Measurements from ENCODE around the gene MMS19.
"Not testable (repeated sequence)": the region's sequence is repeated elsewhere in the genome, so short reads cannot be mapped to it uniquely, and the experiment has no call there.

MMS19 gene

DNA sequence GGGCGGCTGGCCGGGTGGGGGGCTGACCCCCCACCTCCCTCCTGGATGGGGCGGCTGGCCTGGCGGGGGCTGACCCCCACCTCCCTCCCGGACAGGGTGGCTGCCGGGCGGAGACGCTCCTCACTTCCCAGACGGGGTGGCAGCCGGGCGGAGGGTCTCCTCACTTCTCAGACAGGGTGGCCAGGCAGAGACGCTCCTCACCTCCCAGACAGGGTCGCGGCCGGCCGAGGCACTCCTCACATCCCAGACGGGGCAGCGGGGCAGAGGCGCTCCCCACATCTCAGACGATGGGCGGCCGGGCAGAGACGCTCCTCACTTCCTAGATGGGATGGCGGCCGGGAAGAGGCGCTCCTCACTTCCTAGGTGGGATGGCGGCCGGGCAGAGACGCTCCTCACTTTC lies 30.7 kb upstream of the MMS19 start:
- DNase-seq, result not testable (repeated sequence)

GRCh38 chr10:97525683-97526110 lies 27.5 kb upstream of the MMS19 start:
- DNase-seq, result no peak

DNA sequence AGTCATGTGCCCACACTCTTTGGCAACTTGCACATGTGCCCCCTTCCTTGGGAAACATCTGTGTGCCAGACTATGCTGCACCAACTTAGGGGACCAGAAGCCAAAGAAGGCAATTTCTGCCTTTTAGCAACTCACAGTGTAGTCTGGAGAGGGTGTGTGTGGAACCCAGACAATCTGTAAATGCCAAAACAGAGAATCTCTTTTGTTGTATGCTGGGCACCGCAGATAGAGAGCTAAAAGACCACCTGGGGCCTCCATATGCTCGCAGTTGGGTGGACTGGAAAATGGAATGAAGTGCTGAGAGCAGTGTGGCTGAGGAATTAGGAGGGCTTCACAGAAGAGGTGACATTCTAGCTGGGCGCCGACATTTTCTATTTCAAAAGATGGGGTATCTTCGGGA lies 26.9 kb upstream of the MMS19 start:
- DNase-seq, result peak in 2 of 4 experiments; percentile 32 to 34

DNA sequence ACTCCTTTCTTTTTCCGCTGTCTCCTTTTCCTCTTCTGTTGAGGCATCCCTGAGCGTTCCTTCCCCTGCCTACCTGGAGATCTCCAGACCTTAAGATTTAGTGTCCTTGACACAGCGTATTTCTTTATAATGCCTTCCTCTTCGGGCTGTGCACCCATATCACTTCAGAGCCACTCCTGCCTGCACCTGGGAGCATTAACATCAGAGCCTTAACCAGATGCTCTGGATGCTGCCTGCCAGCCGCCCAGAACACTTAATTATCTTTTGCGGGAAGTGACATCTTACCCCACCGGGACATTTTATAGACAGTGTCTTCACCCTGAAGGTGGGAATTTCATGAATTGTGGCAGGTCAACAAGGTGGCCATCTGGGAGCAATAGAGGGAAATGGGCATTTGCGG lies 24.7 kb upstream of the MMS19 start:
- DNase-seq, result no peak

- no peak for DNase-seq
Observed at GRCh38 chr10:97522071-97522470, 23.8 kb upstream of the MMS19 start.

DNA sequence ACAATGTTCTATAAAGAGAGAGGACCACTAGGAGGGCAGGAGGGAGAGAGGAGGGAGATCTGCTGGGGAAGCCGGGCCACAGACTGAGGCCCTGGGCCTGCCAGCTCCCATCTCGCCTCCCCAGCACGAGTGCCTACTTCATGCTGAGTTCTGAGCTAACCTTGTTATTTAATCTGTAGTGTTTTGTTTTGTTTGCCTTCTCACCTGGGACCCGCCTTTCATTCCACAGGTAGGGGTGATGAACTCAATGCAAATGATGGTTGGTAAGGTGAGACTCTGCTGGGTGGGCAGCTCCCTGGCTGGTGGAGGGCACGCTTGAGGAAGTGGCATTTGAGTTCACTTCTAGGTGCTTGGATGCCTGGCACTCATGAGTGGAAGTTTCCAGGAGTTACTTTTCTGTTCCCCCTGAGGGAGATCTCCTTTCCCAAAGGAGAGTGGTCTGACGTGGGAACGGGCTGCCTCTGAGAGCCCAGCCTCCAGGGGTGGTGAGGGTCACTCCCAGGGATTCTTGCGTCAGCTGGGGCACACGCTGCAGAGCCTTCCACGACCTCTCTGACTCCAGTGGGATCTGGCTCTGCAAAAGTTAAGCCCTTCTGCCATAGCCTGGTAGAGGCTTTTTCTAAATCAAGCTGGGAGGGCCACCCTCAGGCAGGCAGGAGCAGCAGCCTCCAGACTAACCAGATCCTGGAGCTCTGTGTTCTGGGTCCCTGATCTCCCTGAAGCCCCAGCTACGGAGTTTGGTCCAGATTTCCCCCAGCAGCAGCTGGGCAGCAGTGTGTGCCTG lies 22.9 kb upstream of the MMS19 start:
- DNase-seq, result no peak

- no peak for DNase-seq
Observed at GRCh38 chr10:97520520-97520919, 22.3 kb upstream of the MMS19 start.

DNA sequence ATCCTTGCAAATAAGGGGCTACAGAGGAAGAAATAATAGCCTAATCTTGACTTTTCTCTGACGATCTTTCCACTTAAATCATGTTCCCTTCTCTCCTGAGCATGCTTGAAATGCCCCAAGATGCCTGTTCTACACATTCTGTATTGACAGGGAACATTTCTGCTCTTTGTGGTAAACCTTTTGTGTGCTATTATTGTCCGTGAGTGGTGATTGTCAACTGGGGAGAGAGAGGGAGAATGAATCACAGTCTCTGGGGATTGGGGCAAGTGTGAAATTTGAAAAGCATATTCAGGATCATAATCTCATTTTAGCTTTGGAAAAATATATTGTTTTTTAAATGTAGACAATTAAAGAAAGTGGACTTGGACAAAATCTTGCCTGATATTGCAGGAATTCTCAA lies 21.1 kb upstream of the MMS19 start:
- DNase-seq, result no peak

- no peak for DNase-seq
Observed at GRCh38 chr10:97518301-97519043, 20.2 kb upstream of the MMS19 start.

DNA sequence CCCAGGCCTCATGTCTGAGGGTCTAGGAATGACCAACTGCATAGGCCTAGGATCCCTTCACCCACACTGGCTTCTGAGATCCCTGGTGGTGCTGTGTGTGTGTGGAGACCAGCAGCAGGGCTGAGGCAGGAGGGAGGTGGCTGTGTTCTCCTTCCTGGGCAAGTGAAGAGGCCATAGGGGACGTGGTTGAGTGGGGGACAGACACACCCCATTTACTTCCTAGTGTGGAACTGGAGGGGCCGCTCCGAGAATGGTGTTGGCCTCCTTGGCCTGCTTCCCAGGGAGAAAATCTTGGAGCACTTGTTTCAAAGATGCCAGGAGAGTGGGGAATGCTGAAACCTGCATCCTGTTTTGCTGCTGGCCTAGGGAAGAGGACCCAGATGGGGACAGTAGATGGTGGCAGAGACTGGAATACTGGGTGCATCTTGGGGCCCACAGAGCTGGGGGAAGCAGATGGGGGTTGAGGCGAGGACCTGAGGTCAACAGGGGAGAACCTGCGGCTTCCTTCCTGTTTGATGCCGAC lies 19.6 kb upstream of the MMS19 start:
- DNase-seq, result no peak

- DNase-seq, result no peak
Observed at GRCh38 chr10:97517096-97517750, 19.0 kb upstream of the MMS19 start.

DNA sequence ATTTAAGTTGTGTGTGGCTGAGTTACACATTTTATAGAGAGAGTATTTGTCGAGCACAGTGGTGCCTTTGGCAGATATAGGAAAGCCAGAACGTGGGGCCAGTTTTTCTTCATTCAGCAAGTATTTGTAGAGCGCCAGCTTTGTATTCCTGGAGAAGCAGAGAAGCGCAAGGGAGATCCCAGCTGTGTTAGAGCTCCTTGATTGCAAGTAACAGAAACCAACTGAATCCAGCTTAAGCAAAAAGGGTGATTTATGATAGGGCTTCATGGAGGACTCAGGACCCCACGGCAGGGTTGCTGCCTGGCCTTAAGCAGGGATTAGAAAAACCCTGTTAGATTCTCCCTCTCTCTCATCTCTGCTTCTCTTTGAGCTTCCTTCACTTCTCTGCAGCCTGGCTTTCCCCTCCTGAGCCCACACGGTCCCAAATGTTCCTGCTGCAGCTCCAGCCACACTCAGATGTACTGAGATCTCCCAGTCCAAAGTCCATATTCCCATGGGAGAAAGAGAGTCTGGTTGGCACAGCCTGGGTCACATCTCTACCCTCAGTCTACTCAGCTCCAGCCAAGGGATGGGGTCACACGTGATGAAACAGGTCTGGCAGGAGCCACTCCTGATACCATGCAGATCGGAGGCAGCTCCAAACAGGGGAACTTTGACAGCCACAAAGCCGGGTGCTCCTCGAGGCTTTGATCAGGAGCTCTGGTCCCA lies 17.2 kb upstream of the MMS19 start:
- no peak for DNase-seq

DNA sequence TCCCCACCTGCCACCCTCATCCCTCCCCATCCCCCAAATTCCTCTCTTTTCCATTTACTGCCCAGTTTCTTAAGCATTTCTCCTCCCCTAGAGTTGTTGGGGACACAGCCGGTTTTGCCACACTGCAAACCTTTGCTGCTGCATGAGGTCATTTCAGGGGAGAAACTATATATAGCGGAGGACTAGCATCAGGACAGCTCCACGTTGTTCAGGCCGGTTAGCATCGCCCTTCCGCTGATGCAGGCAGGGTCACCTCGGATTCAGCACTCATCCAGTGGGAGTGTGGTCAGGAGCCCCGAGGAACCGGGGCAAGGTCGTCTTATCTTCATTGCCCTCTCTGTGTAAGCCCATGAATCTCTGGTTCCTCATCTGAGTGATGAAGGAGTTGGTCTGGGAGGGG lies 16.1 kb upstream of the MMS19 start:
- DNase-seq, result no peak

- DNase-seq, result no peak
Observed at GRCh38 chr10:97512993-97513392, 14.8 kb upstream of the MMS19 start.

- no peak for DNase-seq
Observed at GRCh38 chr10:97511711-97512440, 13.7 kb upstream of the MMS19 start.

GRCh38 chr10:97510686-97511085 lies 12.5 kb upstream of the MMS19 start:
- DNase-seq, result no peak

- DNase-seq, result peak; percentile 87 to 96 (median 89)
Observed at GRCh38 chr10:97509120-97509680, 11.0 kb upstream of the MMS19 start.

GRCh38 chr10:97508342-97508741 lies 10.1 kb upstream of the MMS19 start:
- no peak for DNase-seq

DNA sequence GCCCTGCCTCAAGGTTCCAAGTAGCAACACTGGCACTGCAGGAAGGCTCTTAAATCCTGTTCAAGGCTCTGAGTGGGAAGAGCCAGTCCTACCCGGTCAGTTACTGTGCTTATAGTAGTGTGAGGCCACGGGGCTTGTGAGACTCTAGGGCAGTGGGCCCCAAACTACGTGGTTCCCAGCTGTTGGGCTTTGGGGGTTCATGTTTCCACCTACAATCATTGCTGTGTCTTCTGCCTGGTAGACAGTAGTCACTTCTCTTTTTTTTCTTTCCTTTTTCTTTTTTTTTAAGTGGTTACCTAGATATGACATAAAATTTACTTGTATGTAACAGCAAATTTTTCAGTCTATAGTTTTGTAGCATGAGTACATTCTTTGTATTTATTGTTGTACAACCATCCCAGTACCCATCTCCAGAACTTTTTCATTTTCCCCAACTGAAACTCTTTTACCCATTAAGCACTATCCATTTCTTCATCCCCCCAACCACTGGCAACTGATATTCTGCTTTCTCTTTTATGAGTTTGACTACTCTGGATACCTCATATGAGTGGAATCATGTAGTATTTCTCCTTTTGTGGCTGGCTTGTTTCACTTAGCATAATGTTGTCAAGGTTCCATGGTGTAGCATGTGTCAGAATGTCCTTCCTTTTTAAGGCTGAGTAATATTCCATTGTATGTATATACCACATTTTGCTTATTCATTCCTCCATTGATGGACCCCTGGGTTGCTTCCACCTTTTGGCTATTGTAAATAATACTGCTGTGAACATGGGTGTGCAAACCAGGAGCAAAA lies 8.2 kb upstream of the MMS19 start:
- DNase-seq, result peak; percentile 39 to 63 (median 48)

- DNase-seq, result peak in 3 of 4 experiments; percentile 21 to 62 (median 58)
Observed at GRCh38 chr10:97505152-97505551, 6.9 kb upstream of the MMS19 start.

GRCh38 chr10:97503406-97503805 lies 5.2 kb upstream of the MMS19 start:
- peak; percentile 40 to 76 (median 70) for DNase-seq
